DND-41 (cell line): ENCODE data around the gene COL23A1.

Source experiments
- EZH2 ChIP-seq: IDR thresholded peaks from 3 replicates; pipeline ENCODE4 v1.6.1; 2012; ENCODE audit warnings: borderline replicate concordance, low read depth, mild to moderate bottlenecking, moderate library complexity, low read length, inconsistent platforms; ENCODE audit not compliant: severe bottlenecking
- TF ChIP-seq, protein P1 (sequence below): IDR thresholded peaks from 2 replicates; pipeline ENCODE4 v1.5.1; 2012; ENCODE audit warnings: borderline replicate concordance, low read length, moderate library complexity, mild to moderate bottlenecking; ENCODE audit not compliant: poor library complexity, severe bottlenecking; ENCODE audit errors: extremely low read depth

DNA sequence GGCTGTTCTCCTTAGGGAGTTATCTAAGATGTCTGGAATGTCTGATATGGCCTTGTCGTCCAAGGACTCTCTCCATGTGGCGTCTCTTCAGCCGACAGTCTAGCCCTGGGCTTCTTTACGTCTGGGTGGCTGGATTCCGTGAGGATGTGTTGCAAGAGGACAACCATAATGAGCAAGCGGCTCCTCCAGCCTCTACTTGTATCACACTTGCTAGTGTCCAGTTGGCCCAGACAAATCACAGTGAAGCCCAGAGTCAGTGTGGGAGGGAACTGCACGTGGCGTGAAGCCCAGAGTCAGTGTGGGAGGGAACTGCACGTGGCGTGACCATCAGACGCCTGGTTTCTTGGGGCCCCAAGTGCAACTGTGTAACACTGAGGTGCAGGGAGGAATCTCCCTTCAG lies 61.1 kb downstream of the COL23A1 start:
- TF ChIP-seq, protein P1, sequence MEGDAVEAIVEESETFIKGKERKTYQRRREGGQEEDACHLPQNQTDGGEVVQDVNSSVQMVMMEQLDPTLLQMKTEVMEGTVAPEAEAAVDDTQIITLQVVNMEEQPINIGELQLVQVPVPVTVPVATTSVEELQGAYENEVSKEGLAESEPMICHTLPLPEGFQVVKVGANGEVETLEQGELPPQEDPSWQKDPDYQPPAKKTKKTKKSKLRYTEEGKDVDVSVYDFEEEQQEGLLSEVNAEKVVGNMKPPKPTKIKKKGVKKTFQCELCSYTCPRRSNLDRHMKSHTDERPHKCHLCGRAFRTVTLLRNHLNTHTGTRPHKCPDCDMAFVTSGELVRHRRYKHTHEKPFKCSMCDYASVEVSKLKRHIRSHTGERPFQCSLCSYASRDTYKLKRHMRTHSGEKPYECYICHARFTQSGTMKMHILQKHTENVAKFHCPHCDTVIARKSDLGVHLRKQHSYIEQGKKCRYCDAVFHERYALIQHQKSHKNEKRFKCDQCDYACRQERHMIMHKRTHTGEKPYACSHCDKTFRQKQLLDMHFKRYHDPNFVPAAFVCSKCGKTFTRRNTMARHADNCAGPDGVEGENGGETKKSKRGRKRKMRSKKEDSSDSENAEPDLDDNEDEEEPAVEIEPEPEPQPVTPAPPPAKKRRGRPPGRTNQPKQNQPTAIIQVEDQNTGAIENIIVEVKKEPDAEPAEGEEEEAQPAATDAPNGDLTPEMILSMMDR, result no peak
- TF ChIP-seq EZH2, result no peak
